Loucy (cell line): ENCODE data around the gene OPHN1.

Experiments used
- H2AFZ ChIP-seq: fragments of 200-600 bp; sonication (generic); 2 replicates; pipeline ENCODE4 v1.6.0; 2016; ENCODE audit warnings: antibody characterized with exemption, mild to moderate bottlenecking, low read length, moderate library complexity
- H3F3A ChIP-seq: fragments of 200-600 bp; 2 replicates; pipeline ENCODE4 v1.6.0; 2016; ENCODE audit warnings: antibody characterized with exemption, low read depth, mild to moderate bottlenecking
- H3K27me3 ChIP-seq: fragments of 200-600 bp; sonication (generic); 2 replicates; pipeline ENCODE4 v1.6.1; 2014; ENCODE audit warnings: low read length, mild to moderate bottlenecking; ENCODE audit not compliant: insufficient read depth, poor library complexity, severe bottlenecking
- H3K36me3 ChIP-seq: fragments of 200-600 bp; sonication (generic); 2 replicates; pipeline ENCODE4 v1.6.1; 2016; ENCODE audit warnings: low read length; ENCODE audit not compliant: insufficient read depth
- H3K4me1 ChIP-seq: fragments of 200-600 bp; sonication (generic); 2 replicates; pipeline ENCODE4 v1.5.1; 2014; ENCODE audit warnings: low read length, mild to moderate bottlenecking; ENCODE audit not compliant: insufficient read depth, poor library complexity, severe bottlenecking
- H3K4me2 ChIP-seq: fragments of 200-600 bp; sonication (generic); 2 replicates; pipeline ENCODE4 v1.6.0; 2014; ENCODE audit warnings: antibody characterized with exemption, low read length, low read depth, mild to moderate bottlenecking; ENCODE audit not compliant: poor library complexity, severe bottlenecking
- H3K4me3 ChIP-seq: fragments of 200-600 bp; sonication (generic); 2 replicates; pipeline ENCODE4 v1.5.1; 2014; ENCODE audit warnings: low read length, mild to moderate bottlenecking, mixed read lengths; ENCODE audit not compliant: poor library complexity, severe bottlenecking
- H3K79me2 ChIP-seq: fragments of 200-600 bp; sonication (generic); 2 replicates; pipeline ENCODE4 v1.6.1; 2014; ENCODE audit warnings: low read length; ENCODE audit not compliant: insufficient read depth
- H3K9ac ChIP-seq: fragments of 200-600 bp; sonication (generic); 2 replicates; pipeline ENCODE4 v1.6.0; 2014; ENCODE audit warnings: mild to moderate bottlenecking, low read depth, low read length, moderate library complexity; ENCODE audit not compliant: poor library complexity, severe bottlenecking
- H3K9me2 ChIP-seq: fragments of 200-600 bp; sonication (generic); replicated peaks from 2 replicates; pipeline ENCODE4 v1.6.1; 2016; ENCODE audit warnings: low read depth, low read length, mixed read lengths
- H3K9me3 ChIP-seq: fragments of 200-600 bp; sonication (generic); 2 replicates; pipeline ENCODE4 v1.6.1; 2014; ENCODE audit warnings: mild to moderate bottlenecking, antibody characterized with exemption, low read length, low read depth; ENCODE audit not compliant: insufficient read depth
- H4K20me1 ChIP-seq: fragments of 200-600 bp; sonication (generic); 2 replicates; pipeline ENCODE4 v1.6.0; 2014; ENCODE audit warnings: antibody characterized with exemption, low read length, mild to moderate bottlenecking; ENCODE audit not compliant: insufficient read depth, poor library complexity, severe bottlenecking
- EZH2phosphoT487 ChIP-seq: fragments of 200-600 bp; IDR thresholded peaks from 2 replicates; pipeline ENCODE4 v1.6.1; 2018; ENCODE audit warnings: antibody characterized with exemption, mild to moderate bottlenecking, moderate library complexity, borderline replicate concordance
- TF ChIP-seq, protein P1 (sequence below): fragments of 200-600 bp; sonication (generic); conservative IDR thresholded peaks from 2 replicates; pipeline ENCODE4 v1.5.1; 2014; ENCODE audit warnings: mild to moderate bottlenecking, antibody characterized with exemption, low read length

OPHN1 gene

DNA sequence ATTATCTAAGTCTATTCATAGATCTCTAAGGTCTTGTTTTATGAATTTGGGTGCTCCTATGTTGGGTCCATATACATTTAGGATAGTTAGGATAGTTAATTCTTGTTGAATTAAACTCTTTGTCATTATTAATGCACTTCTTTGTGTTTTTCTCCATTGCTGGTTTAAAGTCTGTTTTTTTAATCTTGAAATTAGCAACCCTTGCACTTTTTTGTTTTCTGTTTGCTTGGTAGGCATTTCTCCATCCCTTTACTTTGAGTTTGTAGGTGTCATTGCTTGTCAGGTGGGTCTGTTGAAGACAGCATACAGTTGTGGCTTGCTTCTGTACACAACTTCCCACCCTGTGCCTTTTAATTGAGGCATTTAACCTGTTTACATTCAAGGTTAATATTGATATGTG lies 434.8 kb downstream of the OPHN1 start:
- Histone ChIP-seq H3K9me3 (no peaks in the 10 kb centered on the region), H2AFZ (no peak overlapping the region), H3K27me3 (no peaks in the 10 kb centered on the region), H3K4me1 (no peaks in the 10 kb centered on the region), H4K20me1 (no peaks in the 10 kb centered on the region), H3K4me2 (no peak overlapping the region), H3F3A (no peaks in the 10 kb centered on the region), H3K79me2 (no peaks in the 10 kb centered on the region), H3K9me2 (no peaks in the 10 kb centered on the region), H3K36me3 (no peaks in the 10 kb centered on the region), H3K4me3 (no peak overlapping the region), H3K9ac (no peak overlapping the region)
- no peak for TF ChIP-seq EZH2phosphoT487
- TF ChIP-seq, protein P1, sequence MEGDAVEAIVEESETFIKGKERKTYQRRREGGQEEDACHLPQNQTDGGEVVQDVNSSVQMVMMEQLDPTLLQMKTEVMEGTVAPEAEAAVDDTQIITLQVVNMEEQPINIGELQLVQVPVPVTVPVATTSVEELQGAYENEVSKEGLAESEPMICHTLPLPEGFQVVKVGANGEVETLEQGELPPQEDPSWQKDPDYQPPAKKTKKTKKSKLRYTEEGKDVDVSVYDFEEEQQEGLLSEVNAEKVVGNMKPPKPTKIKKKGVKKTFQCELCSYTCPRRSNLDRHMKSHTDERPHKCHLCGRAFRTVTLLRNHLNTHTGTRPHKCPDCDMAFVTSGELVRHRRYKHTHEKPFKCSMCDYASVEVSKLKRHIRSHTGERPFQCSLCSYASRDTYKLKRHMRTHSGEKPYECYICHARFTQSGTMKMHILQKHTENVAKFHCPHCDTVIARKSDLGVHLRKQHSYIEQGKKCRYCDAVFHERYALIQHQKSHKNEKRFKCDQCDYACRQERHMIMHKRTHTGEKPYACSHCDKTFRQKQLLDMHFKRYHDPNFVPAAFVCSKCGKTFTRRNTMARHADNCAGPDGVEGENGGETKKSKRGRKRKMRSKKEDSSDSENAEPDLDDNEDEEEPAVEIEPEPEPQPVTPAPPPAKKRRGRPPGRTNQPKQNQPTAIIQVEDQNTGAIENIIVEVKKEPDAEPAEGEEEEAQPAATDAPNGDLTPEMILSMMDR: no peak
